SK-N-MC (cell line): ENCODE results near the gene GIN1.

Experiments
- DNase-seq: peaks from one replicate; pipeline ENCODE4 v3.0.0-alpha.2; 2011; ENCODE audit warnings: low read depth, low spot score
- H3K27ac ChIP-seq: fragments of 200-600 bp; sonication (generic); 2 replicates; pipeline ENCODE4 v1.5.1; 2016; ENCODE audit warnings: mixed run types
- H3K36me3 ChIP-seq: fragments of 200-600 bp; sonication (generic); 2 replicates; pipeline ENCODE4 v1.6.1; 2017; ENCODE audit warnings: antibody characterized with exemption, low read length, mixed read lengths; ENCODE audit not compliant: insufficient read depth
- H3K4me3 ChIP-seq: fragments of 200-600 bp; sonication (generic); 2 replicates; pipeline ENCODE4 v1.5.1; 2016
- H3K9ac ChIP-seq: fragments of 200-600 bp; sonication (generic); 2 replicates; pipeline ENCODE4 v1.8.0; 2017; ENCODE audit warnings: mixed run types, mixed read lengths; ENCODE audit not compliant: insufficient read length
- H3K9me3 ChIP-seq: fragments of 200-600 bp; sonication (generic); 2 replicates; pipeline ENCODE4 v1.6.1; 2017; ENCODE audit warnings: low read depth, mild to moderate bottlenecking, antibody characterized with exemption, low read length, moderate library complexity, mixed read lengths
- EZH2 ChIP-seq: fragments of 200-600 bp; sonication (generic); IDR thresholded peaks from one replicate; pipeline ENCODE4 v1.6.1; 2017; ENCODE audit warnings: antibody characterized with exemption
- FOXP2 ChIP-seq: optimal IDR thresholded peaks from 2 replicates; pipeline ENCODE3; 2011; ENCODE audit warnings: mild to moderate bottlenecking, moderate library complexity; ENCODE audit not compliant: insufficient read depth; ENCODE audit errors: extremely low read length, control extremely low read depth
- POLR2AphosphoS5 ChIP-seq: IDR thresholded peaks from 2 replicates; pipeline ENCODE4 v1.6.1; 2012; ENCODE audit warnings: mild to moderate bottlenecking, low read depth, low read length, borderline replicate concordance

The GIN1 gene

GRCh38 chr5:103119070-103119764 is 721 bp downstream of the GIN1 start:
- no peak for TF ChIP-seq POLR2AphosphoS5
- TF ChIP-seq FOXP2 = no peak
- TF ChIP-seq EZH2 = no peak
- no peak for DNase-seq

GRCh38 chr5:103117471-103117991 is 2.4 kb downstream of the GIN1 start:
- Histone ChIP-seq H3K36me3 (no peaks in the 10 kb centered on the region), H3K9ac (peak overlapping the region; percentile 94), H3K9me3 (no peaks in the 10 kb centered on the region), H3K27ac (no peak overlapping the region; the same call in 1 of the 2 replicates), H3K4me3 (no peak overlapping the region)
- TF ChIP-seq POLR2AphosphoS5 = no peak
- TF ChIP-seq EZH2 = no peak
- no peak for TF ChIP-seq FOXP2
- DNase-seq = no peak

More at GRCh38 chr5:103119070-103119764, 721 bp downstream of the GIN1 start:
- H3K27ac ChIP-seq = peak overlapping the region; percentile 97
- peak overlapping the region; percentile 95 for H3K4me3 ChIP-seq
- H3K9ac ChIP-seq = peak overlapping the region; percentile 94
- no peaks in the 10 kb centered on the region for H3K36me3 ChIP-seq
- no peaks in the 10 kb centered on the region for H3K9me3 ChIP-seq

- Histone ChIP-seq H3K9ac (no peak overlapping the region), H3K27ac (no peak overlapping the region)
- TF ChIP-seq FOXP2 = no peak
- no peak for TF ChIP-seq POLR2AphosphoS5
- TF ChIP-seq EZH2 = no peak
These were observed 5.5 kb downstream of the GIN1 start for GRCh38 chr5:103114440-103114839.

GRCh38 chr5:103112910-103113309 is 7.0 kb downstream of the GIN1 start:
- DNase-seq = no peak
- H3K36me3 ChIP-seq = no peaks in the 10 kb centered on the region
- H3K4me3 ChIP-seq = no peak overlapping the region
- no peaks in the 10 kb centered on the region for H3K9me3 ChIP-seq
- TF ChIP-seq FOXP2 (no peak), EZH2 (no peak), POLR2AphosphoS5 (no peak)
- no peak overlapping the region for H3K27ac ChIP-seq
- no peak overlapping the region for H3K9ac ChIP-seq

More at GRCh38 chr5:103114440-103114839, 5.5 kb downstream of the GIN1 start:
- no peaks in the 10 kb centered on the region for H3K36me3 ChIP-seq
- H3K9me3 ChIP-seq = no peaks in the 10 kb centered on the region
- DNase-seq = no peak
- H3K4me3 ChIP-seq = no peak overlapping the region

- H3K9ac ChIP-seq = no peak overlapping the region
- no peak for DNase-seq
- no peaks in the 10 kb centered on the region for H3K9me3 ChIP-seq
- no peak overlapping the region for H3K4me3 ChIP-seq
- H3K27ac ChIP-seq = no peak overlapping the region
- H3K36me3 ChIP-seq = no peaks in the 10 kb centered on the region
- TF ChIP-seq EZH2 (no peak), POLR2AphosphoS5 (no peak), FOXP2 (no peak)
These were observed 8.5 kb downstream of the GIN1 start for GRCh38 chr5:103111468-103111867.

GRCh38 chr5:103110403-103110802 is 9.5 kb downstream of the GIN1 start:
- H3K4me3 ChIP-seq = no peak overlapping the region
- no peak for DNase-seq
- H3K36me3 ChIP-seq = no peaks in the 10 kb centered on the region
- no peak overlapping the region for H3K9ac ChIP-seq
- TF ChIP-seq EZH2 = no peak
- no peak for TF ChIP-seq FOXP2
- no peak for TF ChIP-seq POLR2AphosphoS5
- no peaks in the 10 kb centered on the region for H3K9me3 ChIP-seq
- H3K27ac ChIP-seq = no peak overlapping the region

- peaks cover 4% of the 10 kb centered on the region; the same call in 1 of the 2 replicates for H3K36me3 ChIP-seq
- TF ChIP-seq POLR2AphosphoS5 = no peak
- TF ChIP-seq FOXP2 = no peak
- no peak for TF ChIP-seq EZH2
- no peak overlapping the region for H3K4me3 ChIP-seq
- H3K9me3 ChIP-seq = no peaks in the 10 kb centered on the region
- no peak for DNase-seq
- no peak overlapping the region for H3K27ac ChIP-seq
- no peak overlapping the region for H3K9ac ChIP-seq
These were observed 10.7 kb downstream of the GIN1 start for GRCh38 chr5:103109277-103109676.

- no peak for DNase-seq
- Histone ChIP-seq H3K9me3 (no peaks in the 10 kb centered on the region), H3K4me3 (no peak overlapping the region), H3K36me3 (peaks cover 11% of the 10 kb centered on the region; the same call in 1 of the 2 replicates), H3K27ac (no peak overlapping the region), H3K9ac (no peak overlapping the region)
- TF ChIP-seq POLR2AphosphoS5 = no peak
- no peak for TF ChIP-seq EZH2
- no peak for TF ChIP-seq FOXP2
These were observed 11.9 kb downstream of the GIN1 start for GRCh38 chr5:103108086-103108485.
